ENCODE data around the gene OPTN.

The OPTN gene

DNA sequence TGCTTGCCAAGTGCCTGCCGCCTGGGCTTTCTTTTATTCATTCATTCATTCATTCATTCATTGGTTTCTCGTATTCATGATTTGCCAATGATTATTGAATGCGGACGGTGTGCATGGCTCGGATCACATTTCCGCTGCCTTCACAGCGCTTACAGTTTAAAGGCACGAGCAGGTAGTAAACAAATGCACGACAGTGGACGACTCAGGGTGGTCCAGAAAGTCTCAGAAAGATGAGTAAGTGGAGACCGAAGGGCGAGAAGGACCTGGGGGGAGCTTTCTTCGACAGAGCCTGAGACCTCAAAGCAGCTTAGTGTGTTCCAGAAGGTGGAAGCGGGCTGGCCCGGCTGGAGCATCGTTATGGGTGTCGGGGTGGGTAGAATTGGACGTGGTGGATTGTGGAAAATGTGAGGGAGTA, 61.9 kb downstream of the OPTN start:
- no peak overlapping the region for H3K27ac ChIP-seq
- TF ChIP-seq, protein P1, sequence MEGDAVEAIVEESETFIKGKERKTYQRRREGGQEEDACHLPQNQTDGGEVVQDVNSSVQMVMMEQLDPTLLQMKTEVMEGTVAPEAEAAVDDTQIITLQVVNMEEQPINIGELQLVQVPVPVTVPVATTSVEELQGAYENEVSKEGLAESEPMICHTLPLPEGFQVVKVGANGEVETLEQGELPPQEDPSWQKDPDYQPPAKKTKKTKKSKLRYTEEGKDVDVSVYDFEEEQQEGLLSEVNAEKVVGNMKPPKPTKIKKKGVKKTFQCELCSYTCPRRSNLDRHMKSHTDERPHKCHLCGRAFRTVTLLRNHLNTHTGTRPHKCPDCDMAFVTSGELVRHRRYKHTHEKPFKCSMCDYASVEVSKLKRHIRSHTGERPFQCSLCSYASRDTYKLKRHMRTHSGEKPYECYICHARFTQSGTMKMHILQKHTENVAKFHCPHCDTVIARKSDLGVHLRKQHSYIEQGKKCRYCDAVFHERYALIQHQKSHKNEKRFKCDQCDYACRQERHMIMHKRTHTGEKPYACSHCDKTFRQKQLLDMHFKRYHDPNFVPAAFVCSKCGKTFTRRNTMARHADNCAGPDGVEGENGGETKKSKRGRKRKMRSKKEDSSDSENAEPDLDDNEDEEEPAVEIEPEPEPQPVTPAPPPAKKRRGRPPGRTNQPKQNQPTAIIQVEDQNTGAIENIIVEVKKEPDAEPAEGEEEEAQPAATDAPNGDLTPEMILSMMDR (IDR thresholded peaks at IDR 0.05) = no peak

DNA sequence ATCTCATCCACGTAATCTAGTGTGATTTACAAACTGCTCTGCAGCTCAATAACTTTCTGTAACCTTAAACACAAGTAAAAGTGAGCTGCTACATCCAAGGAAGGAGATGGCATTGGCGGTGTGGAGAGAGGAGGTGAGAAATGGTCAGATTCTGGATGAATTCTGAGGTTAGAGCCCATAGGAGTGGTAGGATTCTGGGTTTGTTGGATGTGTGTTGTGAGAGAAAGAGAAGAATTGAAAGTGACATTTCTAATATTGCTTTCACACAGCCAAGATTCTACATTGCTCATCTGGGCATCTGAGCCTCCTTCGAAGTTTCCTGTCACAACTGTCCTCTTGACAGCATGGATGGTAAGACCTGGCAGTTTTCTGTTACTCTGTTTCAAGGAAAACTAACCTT, 63.9 kb downstream of the OPTN start:
- no peak for DNase-seq (ENCODE audit: low spot score)
- no peak overlapping the region for H3K4me3 ChIP-seq
- TF ChIP-seq, protein P1 (IDR thresholded peaks at IDR 0.05) = no peak
- H3K27ac ChIP-seq = no peak overlapping the region

More for the DNA sequence above, 61.9 kb downstream of the OPTN start:
- DNase-seq (ENCODE audit: low spot score) = no peak
- H3K4me3 ChIP-seq = peak overlapping the region; percentile 68

DNA sequence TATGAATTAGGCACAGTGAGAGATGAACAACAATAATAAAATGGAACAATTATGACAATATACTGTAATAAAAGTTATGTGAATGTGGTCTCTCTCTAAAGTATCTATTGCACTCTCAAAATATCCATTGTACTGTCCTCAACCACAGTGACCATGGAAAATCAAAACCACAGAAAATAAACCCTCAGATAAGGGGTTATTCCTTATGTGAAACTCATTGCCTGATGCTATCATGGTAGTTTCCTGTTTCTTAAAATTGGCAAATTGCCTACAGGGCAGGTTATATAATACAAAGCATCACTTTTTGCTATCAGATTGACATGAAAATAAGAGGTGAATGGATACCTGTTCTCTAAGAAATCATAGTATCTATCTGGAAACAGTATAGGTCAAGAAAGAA, 65.2 kb downstream of the OPTN start:
- DNase-seq (ENCODE audit: low spot score) = no peak
- no peak overlapping the region for H3K27ac ChIP-seq
- TF ChIP-seq, protein P1 (IDR thresholded peaks at IDR 0.05) = no peak
- no peak overlapping the region for H3K4me3 ChIP-seq

DNA sequence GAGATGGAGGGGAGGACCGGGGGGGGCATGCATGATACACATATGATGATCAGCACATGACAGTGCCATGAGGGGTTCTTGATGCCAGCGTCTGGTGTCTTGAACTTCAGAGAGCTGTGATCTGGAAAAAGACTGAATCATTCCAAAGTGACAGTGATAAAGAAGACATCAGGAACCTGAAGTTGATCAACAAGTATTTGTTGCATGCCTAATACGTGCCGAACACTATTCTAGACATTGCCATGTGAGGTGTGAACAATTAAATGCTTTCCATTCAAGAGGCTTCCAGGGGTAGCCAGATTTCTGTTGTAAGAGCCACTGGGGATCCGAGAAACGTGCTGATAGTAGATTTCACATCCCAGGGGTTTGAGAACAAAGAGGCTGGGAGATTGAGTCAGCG, 67.6 kb downstream of the OPTN start:
- Histone ChIP-seq H3K27ac (no peak overlapping the region), H3K4me3 (no peak overlapping the region)
- DNase-seq (ENCODE audit: low spot score) = no peak
- TF ChIP-seq, protein P1 (IDR thresholded peaks at IDR 0.05) = no peak

DNA sequence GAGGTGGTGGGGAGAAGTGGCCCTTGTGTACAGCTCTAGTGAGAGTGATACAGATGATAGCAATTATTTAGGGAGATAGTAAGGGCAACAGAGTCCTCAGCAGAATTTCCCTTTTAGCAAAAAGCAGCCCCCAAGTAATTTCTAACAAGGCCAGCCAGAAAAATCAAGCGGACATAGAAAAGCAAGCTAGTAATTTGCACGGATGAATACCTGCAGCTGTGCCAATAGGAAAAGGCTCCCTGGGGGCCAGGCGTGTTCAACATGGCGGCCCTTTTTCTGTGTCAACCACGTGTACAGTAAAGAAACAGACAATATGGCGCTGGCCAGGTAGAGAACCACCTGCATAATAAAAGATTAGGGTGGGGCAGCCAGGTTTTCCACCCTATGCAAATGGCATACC, 68.8 kb downstream of the OPTN start:
- no peak for DNase-seq (ENCODE audit: low spot score)
- TF ChIP-seq, protein P1 (IDR thresholded peaks at IDR 0.05) = no peak
- H3K27ac ChIP-seq = no peak overlapping the region

DNA sequence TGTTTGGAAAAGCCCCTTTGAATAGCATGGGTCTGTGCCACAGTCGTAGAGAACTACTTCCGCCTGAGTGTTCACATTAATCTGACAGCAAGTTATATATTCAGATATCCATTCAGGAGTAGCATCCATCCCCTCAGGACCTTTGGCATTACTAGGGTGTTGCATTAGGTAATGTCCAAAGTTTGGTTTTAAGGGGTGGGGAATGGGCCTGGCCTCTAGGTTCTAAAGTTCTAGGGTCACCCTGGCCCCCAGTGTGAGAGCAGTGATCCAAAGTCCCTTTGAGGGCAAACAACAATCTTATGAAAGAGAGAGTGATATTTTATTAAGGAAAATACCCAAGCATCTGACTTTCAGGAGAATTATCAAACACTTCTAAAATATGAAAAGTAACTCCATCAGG, 73.7 kb downstream of the OPTN start:
- Histone ChIP-seq H3K27ac (no peak overlapping the region), H3K4me3 (no peak overlapping the region)
- no peak for DNase-seq (ENCODE audit: low spot score)
- TF ChIP-seq, protein P1 (IDR thresholded peaks at IDR 0.05) = no peak

More for the DNA sequence above, 68.8 kb downstream of the OPTN start:
- no peak overlapping the region for H3K4me3 ChIP-seq

DNA sequence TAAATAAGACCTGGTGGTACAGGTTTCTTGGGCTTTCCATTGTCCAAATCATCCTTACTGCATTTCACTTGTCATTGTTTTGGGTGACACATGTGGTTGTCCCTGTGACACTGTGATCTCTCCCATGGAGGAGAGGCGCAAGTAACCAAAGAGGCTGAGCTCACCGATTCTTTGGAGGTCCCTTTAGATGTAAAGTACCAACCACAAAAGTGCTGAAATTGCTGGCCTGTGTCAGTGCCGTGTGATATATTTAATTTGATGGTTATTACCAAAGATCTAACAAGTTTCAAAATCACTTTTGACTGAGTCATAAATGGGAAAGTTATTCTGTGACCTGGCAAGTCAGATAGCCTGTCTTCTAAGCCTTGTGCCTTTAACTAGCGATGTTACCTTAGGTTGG, 80.8 kb downstream of the OPTN start:
- DNase-seq (ENCODE audit: low spot score) = no peak
- Histone ChIP-seq H3K4me3 (no peak overlapping the region), H3K27ac (no peak overlapping the region)
- TF ChIP-seq, protein P1 (IDR thresholded peaks at IDR 0.05) = no peak

Data from coronary artery (tissue), 2 donors.